ENCODE measurements around the gene PRR14L. TPM values are rescaled to one million over a fixed set of nuclear protein-coding genes. Genes with fewer than 3 reads are reported as not detected.
"Not testable (repeated sequence)": the region's sequence is repeated elsewhere in the genome, so short reads cannot be mapped to it uniquely, and the experiment has no call there.

PRR14L gene
- total RNA-seq = 15.3 and 17.4 TPM in 2 replicates

GRCh38 chr22:31749636-31750364, at the start of gene PRR14L:
TSS of gene PRR14L (minus strand) at chr22:31750132. CDS start at chr22:31738860, 11,272 bp downstream.
- peak; percentile 75 to 94 for DNase-seq (ENCODE audit: low read depth in 2 of 2)

GRCh38 chr22:31799358-31799757, 49.4 kb upstream of the PRR14L start:
- not testable (repeated sequence) for DNase-seq (ENCODE audit: low read depth in 2 of 2)

- no peak for DNase-seq (ENCODE audit: low read depth in 2 of 2)
These were observed 40.3 kb upstream of the PRR14L start for GRCh38 chr22:31790240-31790639.

GRCh38 chr22:31789803-31790202, 39.9 kb upstream of the PRR14L start:
- DNase-seq (ENCODE audit: low read depth in 2 of 2) = no peak

GRCh38 chr22:31776231-31776630, 26.3 kb upstream of the PRR14L start:
- DNase-seq (ENCODE audit: low read depth in 2 of 2) = peak in 1 of 2 donors; percentile 34

- DNase-seq (ENCODE audit: low read depth in 2 of 2) = no peak
These were observed 23.5 kb upstream of the PRR14L start for GRCh38 chr22:31773416-31773815.

GRCh38 chr22:31768422-31769059, 18.6 kb upstream of the PRR14L start:
- no peak for DNase-seq (ENCODE audit: low read depth in 2 of 2)

- DNase-seq (ENCODE audit: low read depth in 2 of 2) = no peak
These were observed 14.9 kb upstream of the PRR14L start for GRCh38 chr22:31764785-31765184.

GRCh38 chr22:31758860-31759259, 8.9 kb upstream of the PRR14L start:
- not testable (repeated sequence) for DNase-seq (ENCODE audit: low read depth in 2 of 2)

- no peak for DNase-seq (ENCODE audit: low read depth in 2 of 2)
These were observed 7.3 kb upstream of the PRR14L start for GRCh38 chr22:31757265-31757664.

- DNase-seq (ENCODE audit: low read depth in 2 of 2) = no peak
These were observed 4.9 kb upstream of the PRR14L start for GRCh38 chr22:31754813-31755212.

- DNase-seq (ENCODE audit: low read depth in 2 of 2) = peak; percentile 61 to 93
These were observed 3.9 kb upstream of the PRR14L start, which contains the start of gene DEPDC5 for GRCh38 chr22:31753634-31754501. TSS of gene DEPDC5 (plus strand) at chr22:31754019. CDS start at chr22:31754922, 903 bp downstream.

GRCh38 chr22:31753005-31753633, 3.2 kb upstream of the PRR14L start:
- DNase-seq (ENCODE audit: low read depth in 2 of 2) = peak; percentile 18 to 56

GRCh38 chr22:31752096-31752847, 2.3 kb upstream of the PRR14L start:
- no peak for DNase-seq (ENCODE audit: low read depth in 2 of 2)

- no peak for DNase-seq (ENCODE audit: low read depth in 2 of 2)
These were observed 693 bp upstream of the PRR14L start for GRCh38 chr22:31750365-31751284.

GRCh38 chr22:31748490-31748889, 1.4 kb downstream of the PRR14L start:
- DNase-seq (ENCODE audit: low read depth in 2 of 2) = peak in 1 of 2 donors; percentile 18

GRCh38 chr22:31747441-31747840, 2.5 kb downstream of the PRR14L start:
- no peak for DNase-seq (ENCODE audit: low read depth in 2 of 2)

- no peak for DNase-seq (ENCODE audit: low read depth in 2 of 2)
These were observed 6.1 kb downstream of the PRR14L start for GRCh38 chr22:31743871-31744270.

- no peak for DNase-seq (ENCODE audit: low read depth in 2 of 2)
These were observed 7.2 kb downstream of the PRR14L start for GRCh38 chr22:31742682-31743081.

GRCh38 chr22:31742115-31742514, 7.8 kb downstream of the PRR14L start:
- no peak for DNase-seq (ENCODE audit: low read depth in 2 of 2)

Measured in dermis microvascular lymphatic vessel endothelial cell (primary cell).